Epithelial cell of esophagus (primary cell): Measurements from ENCODE around the gene KCNMA1.
A peak's percentile ranks its signal among the peaks of the same experiment; 100 is the strongest.

Source experiments
- DNase-seq: peaks from one replicate; pipeline ENCODE4 v3.0.0; 2010; ENCODE audit warnings: low read depth
- H3K4me3 ChIP-seq: 2 replicates; pipeline ENCODE4 v1.5.1; 2011; ENCODE audit warnings: mild to moderate bottlenecking, low read length, control low read depth
- CTCF ChIP-seq: IDR thresholded peaks from 2 replicates; pipeline ENCODE4 v1.5.1; 2011; ENCODE audit warnings: low read depth, mild to moderate bottlenecking, low read length, control low read depth, inconsistent platforms; ENCODE audit not compliant: insufficient read depth; ENCODE audit errors: missing control alignments

The KCNMA1 gene

GRCh38 chr10:77531441-77532001, 106.1 kb downstream of the KCNMA1 start:
- no peak for TF ChIP-seq CTCF
- H3K4me3 ChIP-seq, result no peak overlapping the region
- peak; percentile 86 for DNase-seq

GRCh38 chr10:77530011-77530410, 107.6 kb downstream of the KCNMA1 start:
- TF ChIP-seq CTCF, result no peak
- H3K4me3 ChIP-seq, result no peak overlapping the region
- no peak for DNase-seq

DNA sequence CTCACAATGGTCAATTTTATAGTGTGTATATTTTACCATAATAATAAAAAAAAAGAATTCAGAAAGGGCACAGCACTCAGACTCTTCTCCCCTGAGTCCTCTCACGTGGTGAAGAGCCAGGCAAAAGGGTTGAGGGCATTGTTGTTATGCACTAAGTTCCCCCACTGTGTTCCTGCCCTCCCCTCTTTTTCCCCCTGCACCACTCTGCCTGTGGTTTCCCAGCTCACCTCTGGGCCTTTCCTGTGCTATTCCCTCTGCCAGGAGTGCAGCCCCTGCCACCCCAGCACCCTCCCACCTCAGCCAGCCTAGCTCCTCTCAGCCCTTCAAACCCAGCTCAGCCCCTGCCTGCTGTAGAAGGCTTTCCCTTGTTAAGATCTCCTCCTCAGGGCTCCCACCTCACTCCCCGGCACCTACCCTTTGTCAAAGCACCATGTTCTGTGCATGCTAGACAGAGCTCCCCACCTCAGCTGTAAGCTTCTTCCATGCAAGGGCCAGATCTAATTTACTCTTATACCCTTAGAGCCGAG, 108.5 kb downstream of the KCNMA1 start:
- no peak for TF ChIP-seq CTCF
- no peak for DNase-seq

DNA sequence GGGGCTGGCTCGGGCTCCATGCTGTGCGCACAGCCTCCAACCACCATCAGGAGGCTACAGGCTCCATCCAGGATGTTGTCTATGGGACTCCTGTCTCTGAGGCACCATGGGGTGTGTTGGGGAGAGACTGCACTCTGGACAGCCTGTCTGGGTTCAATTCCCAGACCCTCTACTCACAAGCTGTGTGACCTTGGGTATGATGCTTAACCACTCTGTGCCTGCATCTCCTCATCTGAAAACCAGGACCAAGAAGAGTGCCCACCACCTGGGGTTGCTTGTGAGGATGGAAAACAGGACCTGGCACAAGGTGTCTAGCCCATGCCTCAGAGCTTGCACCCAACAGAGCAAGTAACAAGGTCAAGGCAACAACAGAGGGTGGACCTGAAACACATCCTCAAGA, 109.8 kb downstream of the KCNMA1 start:
- no peak for DNase-seq
- TF ChIP-seq CTCF, result no peak
- H3K4me3 ChIP-seq, result no peak overlapping the region

More for the DNA sequence above, 108.5 kb downstream of the KCNMA1 start:
- H3K4me3 ChIP-seq, result no peak overlapping the region

DNA sequence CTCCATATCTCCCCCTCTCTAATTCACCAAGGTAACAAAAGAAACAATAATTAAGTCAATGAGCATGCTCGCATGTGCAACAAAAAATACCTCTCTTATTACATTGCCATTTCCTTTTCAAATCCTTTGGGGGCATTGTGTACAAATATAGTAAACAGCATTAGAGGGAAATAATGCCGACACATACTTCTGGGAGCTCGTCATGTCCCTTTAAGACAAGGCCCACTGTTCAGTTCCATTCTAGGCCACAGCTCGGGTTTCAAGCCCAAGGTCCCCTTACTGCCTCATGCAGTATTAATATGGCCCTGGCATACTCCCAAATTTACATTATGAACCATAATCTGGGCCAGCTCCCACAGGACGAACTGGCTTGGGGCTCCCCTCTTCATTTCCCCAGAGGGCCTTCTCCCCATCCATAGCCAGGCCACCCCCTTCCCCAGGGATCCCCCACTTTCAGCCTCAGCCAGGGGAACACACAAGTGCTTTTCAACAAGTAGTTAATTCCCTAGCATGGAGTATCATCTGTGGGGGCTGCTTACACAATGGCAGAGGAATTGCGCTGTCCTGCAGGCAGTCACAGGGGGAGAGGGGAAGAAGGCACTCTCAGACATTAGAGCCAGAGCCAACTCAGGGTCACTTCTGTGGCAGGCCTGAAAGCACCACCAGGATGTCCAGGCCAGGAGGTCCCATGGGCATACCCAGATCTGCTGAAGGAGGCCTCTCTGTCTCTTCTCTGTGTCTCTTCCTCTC, 110.6 kb downstream of the KCNMA1 start:
- DNase-seq, result no peak
- H3K4me3 ChIP-seq, result no peak overlapping the region
- TF ChIP-seq CTCF, result no peak

- no peak for TF ChIP-seq CTCF
- DNase-seq, result no peak
- no peak overlapping the region for H3K4me3 ChIP-seq
Observed at GRCh38 chr10:77524281-77524711, 113.3 kb downstream of the KCNMA1 start.
